Left ventricle myocardium superior (tissue), 1 donor: ENCODE measurements around the gene KITLG. TPM values are rescaled to one million over a fixed set of nuclear protein-coding genes. Genes with fewer than 3 reads are reported as not detected.
"Not testable (repeated sequence)": the region's sequence is repeated elsewhere in the genome, so short reads cannot be mapped to it uniquely, and the experiment has no call there.

Source experiments
- ATAC-seq: fragments of 200-7000 bp; cut with Tn5 transposase; one replicate; pipeline ENCODE4 v1.9.1; 2020; ENCODE audit warnings: mild to moderate bottlenecking, moderate library complexity
- DNase-seq: peaks from one replicate; pipeline ENCODE4 v3.0.0-alpha.2; 2020
- intact Hi-C: fragments of 100-400 bp; cut with micrococcal nuclease; formaldehyde crosslinking; loops from one replicate; pipeline ENCODE4 v1.11.0; 2022
- total RNA-seq: library from RNA; stranded (reverse); fragmentation: NEBNext Ultra II Directional; extraction: Animal tissue kit (Norgen Biotek cat#: 25700); gene quantifications from one replicate; pipeline ENCODE4 v1.2.1, GENCODE V29; 2021
- donor health status: DM: no; HTN: yes; CAD: no; lungs with severe emphysema.

KITLG gene
- total RNA-seq, 1 donor from 2014 or later = 9.0 TPM

- no peak for ATAC-seq
- no peak for DNase-seq
- intact Hi-C loops = no loop called here
Observed at GRCh38 chr12:88507270-88507669, 73.0 kb downstream of the KITLG start.

- intact Hi-C loops = no loop called here
- DNase-seq = no peak
- ATAC-seq = no peak
Observed at GRCh38 chr12:88505696-88506095, 74.6 kb downstream of the KITLG start.

DNA sequence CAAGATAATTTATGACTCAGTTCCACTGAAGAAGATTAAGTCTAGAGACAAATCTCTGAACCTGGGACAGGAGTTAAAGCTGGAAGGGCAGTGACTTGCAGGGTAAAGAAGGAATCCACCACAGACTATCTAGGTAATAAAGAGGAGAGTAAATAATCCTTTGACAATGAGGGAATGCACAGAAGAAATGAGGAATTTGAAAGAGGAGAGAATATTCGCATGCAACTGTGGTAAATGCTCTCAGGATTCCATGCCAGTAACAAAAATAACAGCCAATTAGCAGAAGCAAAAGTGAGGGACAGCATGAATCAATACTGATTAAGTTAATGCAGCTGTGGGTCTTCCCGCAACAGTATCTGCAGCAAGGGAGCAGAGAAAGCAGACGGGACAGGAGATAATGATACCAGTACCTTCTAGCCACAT is 77.0 kb downstream of the KITLG start:
- intact Hi-C loops = no loop called here
- ATAC-seq (no peak), DNase-seq (no peak)

DNA sequence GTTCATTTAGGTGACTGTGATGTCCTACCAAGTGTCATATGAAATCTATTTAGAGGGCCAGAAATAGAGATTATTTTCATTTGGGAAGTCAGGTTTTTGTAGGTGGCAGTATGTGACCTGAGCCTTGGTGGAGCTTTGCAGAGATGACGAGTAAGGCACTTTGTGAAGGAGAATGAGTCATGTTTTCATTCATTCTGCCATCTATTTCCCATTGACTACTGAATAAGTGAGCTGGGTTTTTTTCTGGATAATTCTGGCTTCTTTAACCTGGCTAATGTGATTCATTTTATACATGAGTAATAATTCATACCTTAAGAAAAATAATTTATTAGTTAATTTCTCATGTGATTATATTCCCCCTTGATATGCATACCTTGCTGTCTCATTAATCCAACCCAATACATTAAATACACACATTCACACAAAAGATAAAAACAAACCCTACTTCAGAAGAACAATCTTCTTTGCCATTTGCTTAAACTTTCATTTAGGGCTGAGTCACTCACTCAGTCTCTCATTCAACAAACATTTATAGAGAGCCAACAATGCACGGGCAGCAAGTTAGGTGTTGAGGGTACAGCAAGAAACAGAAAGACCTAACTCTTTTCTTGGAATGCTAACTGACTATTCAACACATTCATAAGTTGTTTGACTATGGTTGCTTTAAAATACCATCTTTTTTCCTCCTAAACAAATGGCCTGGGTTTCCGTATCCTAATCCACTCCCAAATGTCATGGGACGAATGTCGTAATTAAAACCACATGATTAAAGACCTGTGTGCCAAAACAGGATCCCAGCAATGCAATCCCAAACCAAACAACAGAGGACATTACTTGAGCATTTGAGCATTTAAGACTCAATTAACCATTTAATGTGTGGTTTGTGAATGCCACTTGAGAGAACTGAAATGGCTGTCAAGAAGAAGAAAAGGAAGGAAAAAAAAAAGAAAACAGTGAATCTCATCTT is 78.0 kb downstream of the KITLG start:
- ATAC-seq (peak; percentile 56), DNase-seq (no peak)
- intact Hi-C loops = no loop called here

DNA sequence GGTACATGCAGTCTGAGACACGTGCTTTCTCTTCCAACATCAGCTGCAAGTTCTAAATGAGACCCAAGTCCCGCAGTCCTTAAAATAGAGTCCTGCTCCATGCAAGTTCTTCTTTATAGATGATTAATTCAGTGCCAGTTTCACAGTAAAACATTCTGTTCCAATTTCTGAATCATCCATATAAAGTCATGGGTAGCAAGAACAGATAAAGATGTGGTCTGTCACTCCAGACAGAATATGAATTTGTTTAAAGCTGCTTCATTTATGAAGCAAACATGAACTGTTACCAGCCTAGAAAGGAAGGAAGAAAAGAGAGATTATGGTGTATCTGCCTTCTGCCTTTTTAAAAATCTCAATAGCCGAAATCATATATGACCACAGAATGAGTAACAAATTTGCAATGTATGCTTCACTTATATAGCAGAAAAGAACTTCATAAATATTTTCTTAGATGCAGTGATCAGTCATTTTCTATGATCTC is 83.3 kb downstream of the KITLG start:
- intact Hi-C loops = no loop called here
- DNase-seq (no peak), ATAC-seq (no peak)

DNA sequence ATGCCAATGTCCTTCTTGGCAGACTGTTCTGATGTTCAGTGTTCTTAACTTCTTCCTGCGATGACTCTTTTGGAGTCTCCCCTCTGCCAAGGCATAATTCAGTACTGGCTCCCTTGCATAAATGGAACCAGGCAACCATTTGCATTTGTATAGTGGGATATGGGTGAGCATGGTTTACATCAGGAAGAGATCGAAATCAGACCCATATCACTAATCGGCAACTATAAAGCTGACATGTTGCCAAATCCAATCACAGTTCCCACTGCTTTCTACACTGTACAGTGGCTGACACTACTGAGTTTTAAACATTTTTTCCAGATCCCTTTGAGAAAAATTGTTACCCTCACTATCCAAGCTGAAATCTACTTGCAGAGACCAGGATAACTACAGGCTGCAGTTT is 83.8 kb downstream of the KITLG start:
- ATAC-seq = no peak
- intact Hi-C loops = no loop called here

GRCh38 chr12:88495031-88495430 is 85.2 kb downstream of the KITLG start:
- intact Hi-C loops = no loop called here
- no peak for DNase-seq
- ATAC-seq = no peak

More for the DNA sequence above, 83.8 kb downstream of the KITLG start:
- DNase-seq = no peak

DNA sequence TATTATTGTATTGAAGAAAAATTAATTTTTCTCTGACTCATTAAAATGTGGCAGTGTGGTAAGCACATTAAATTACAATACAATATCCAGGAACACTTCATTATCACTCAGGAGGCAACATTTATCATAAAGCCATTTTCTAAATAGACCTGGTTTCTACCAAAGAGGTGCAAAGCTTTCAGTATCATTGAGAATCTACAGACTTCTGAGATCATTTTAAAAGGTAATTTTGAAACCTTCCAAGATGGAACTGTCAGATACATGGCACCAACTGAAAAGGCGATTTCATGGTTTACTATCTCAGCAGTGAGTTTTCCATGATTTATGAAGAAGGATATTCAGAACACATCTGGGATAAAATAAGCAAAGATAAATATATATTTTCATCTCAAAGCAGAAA is 85.8 kb downstream of the KITLG start:
- no peak for ATAC-seq
- DNase-seq = no peak
- intact Hi-C loops = no loop called here

DNA sequence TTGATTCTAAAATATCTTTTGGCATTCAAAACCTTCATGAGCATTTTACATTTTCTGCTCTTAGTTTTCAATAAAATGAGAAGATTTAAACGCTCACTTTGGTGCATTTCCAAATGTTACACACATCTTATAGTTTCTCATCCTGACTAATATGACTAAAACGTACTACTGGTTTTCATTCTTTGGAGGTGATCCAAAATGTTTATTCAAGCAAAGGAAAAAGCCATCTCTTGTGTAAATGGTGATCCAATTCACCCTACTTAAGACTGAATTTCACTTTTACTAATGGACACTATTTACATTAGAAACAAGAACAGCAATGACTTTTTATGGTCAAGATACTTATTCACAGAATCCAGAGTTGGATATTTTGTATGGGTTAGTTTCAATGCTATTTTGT is 86.6 kb downstream of the KITLG start:
- no peak for DNase-seq
- ATAC-seq = no peak
- intact Hi-C loops = no loop called here

GRCh38 chr12:88490425-88490824 is 89.8 kb downstream of the KITLG start:
- ATAC-seq (no peak), DNase-seq (no peak)
- intact Hi-C loops = no loop called here

DNA sequence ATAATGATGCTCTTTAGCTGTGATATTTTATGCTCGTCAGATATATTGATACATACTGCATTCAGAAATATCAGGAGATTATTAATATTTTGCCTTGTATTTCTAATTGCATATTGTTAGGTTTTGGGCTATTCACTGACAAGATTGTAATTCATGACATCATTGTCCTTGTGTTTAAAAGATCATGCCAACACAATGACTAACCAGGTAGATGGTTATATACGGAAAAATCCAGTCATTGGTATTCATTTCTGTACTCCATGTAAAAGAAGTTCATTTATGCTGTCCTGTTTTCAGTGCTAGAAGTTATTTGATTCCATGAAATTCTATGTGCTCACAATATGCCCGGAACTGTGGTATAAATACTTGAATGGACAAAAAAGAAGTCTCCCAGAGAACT is 107.5 kb downstream of the KITLG start:
- DNase-seq (no peak), ATAC-seq (no peak)
- intact Hi-C loops = no loop called here

DNA sequence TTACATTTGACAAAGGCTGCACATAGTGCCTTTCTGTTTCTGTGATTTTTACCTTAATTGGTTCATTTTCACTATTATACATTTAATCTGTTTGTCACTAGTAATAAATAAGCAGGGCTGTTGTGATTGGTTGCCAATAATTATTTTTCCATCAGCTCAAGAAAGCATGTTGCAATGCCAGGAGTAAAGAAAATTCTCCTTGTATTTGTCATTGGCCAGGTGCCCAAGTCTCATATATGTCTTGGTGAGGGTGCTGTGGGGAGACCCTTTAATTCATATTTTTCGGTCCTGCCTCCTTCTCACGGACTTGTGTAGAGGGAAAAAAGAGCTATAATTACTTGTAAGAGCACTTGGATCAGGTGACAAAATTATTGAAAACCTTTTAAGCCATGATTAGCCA is 108.0 kb downstream of the KITLG start:
- intact Hi-C loops = no loop called here
- no peak for ATAC-seq
- no peak for DNase-seq

- DNase-seq = no peak
- intact Hi-C loops = no loop called here
- ATAC-seq = peak; percentile 68
Observed at GRCh38 chr12:88471331-88472045, 108.8 kb downstream of the KITLG start.

DNA sequence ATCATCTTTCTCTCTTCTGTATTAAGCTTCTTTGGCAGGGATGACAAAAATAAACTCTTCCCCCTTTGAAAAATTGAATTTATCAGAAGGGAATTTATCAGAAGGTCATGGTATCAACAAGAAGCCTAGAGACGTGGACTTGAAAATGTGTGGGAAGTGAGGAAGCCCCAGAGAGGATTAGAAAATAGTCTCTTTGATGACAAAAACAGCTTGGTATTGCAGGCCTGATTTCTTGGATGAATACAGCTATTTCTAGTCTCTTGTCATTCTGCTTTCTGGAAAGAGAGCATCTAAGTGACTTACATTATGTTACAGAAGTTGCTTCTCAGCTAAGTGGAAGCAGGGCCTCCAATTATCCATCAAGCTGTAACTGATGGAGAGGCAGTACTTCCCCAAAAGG is 111.1 kb downstream of the KITLG start:
- peak; percentile 52 for ATAC-seq
- DNase-seq = no peak

GRCh38 chr12:88468581-88468980 is 111.7 kb downstream of the KITLG start:
- ATAC-seq (no peak), DNase-seq (no peak)
- intact Hi-C loops = no loop called here

More for the DNA sequence above, 111.1 kb downstream of the KITLG start:
- intact Hi-C loops = no loop called here

DNA sequence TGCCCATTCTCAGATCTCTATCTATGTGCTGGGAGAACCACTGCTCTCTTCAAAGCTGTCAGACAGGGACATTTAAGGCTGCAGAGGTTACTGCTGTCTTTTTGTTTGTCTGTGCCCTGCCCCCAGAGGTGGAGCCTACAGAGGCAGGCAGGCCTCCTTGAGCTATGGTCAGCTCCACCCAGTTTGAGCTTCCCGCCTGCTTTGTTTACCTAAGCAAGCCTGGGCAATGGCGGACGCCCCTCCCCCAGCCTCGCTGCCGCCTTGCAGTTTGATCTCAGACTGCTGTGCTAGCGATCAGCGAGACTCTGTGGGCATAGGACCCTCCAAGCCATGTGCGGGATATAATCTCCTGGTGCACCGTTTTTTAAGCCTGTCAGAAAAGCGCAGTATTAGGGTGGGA is 113.6 kb downstream of the KITLG start:
- ATAC-seq, intact Hi-C loops, DNase-seq: not testable (repeated sequence)

DNA sequence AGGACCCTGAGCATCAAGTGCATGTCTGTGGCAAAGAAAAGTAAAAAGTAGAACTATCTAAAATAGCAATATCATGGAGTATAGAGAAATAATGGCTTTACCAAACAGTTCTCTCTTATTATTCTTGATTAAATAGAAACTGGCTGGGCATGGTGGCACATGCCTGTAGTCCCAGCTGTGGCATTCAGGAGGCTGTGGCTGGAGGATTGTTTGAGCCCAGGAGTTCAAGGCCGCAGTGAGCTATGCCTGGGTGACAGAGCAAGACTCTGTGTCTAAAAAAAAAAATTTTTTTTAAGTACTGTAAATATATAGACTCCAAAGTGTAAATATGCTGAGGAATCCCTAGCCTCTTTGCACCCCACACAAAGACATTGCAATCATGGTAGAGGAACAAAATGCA is 121.9 kb downstream of the KITLG start:
- ATAC-seq = no peak
- DNase-seq = no peak
- intact Hi-C loops = no loop called here

- DNase-seq (no peak), ATAC-seq (no peak)
- intact Hi-C loops = no loop called here
Observed at GRCh38 chr12:88453323-88453722, 126.9 kb downstream of the KITLG start.

GRCh38 chr12:88451205-88451604 is 129.1 kb downstream of the KITLG start:
- DNase-seq (no peak), ATAC-seq (no peak)
- intact Hi-C loops = no loop called here

DNA sequence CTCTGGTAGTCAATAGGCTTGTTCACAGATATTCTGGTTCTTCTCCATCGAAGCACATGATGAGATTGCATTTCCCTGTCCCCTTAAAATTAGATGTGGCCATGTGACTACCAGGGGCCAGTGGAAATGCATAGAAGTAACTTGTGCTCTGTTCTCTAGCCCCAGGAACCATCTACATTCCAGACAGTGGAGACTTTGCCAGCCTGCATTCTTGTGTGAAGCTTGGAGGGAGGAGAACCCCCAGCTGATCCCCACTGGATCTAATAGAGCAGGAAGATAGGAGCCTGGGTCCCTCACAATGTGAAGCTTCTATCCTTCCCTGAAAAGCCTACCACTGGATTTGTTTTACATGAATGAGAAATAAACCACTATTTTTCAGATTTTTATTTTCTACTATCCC is 130.1 kb downstream of the KITLG start:
- ATAC-seq (no peak), DNase-seq (no peak)
- intact Hi-C loops = no loop called here
